OCI-LY7 (cell line): Measurements from ENCODE around the gene PKDCC. TPM values are rescaled to one million over a fixed set of nuclear protein-coding genes. Genes with fewer than 3 reads are reported as not detected.

Experiments
- BruUV-seq: library from RNA; stranded (reverse); fragments of 400-500 nt; replicated peaks from 2 replicates; lab custom pipeline; 2021; lab: Mats Ljungman, UMichigan
- CTCF ChIA-PET: fragments of 300-600 bp; sonication (Branson Sonifier 250); formaldehyde crosslinking; loops from one replicate; lab custom pipeline; 2022; ENCODE audit warnings: antibody characterized with exemption; ENCODE audit not compliant: unreplicated experiment; lab: Charles Lee
- POLR2A ChIA-PET: fragments of 300-600 bp; sonication (Branson Sonifier 250); formaldehyde crosslinking; loops from one replicate; lab custom pipeline; 2022; ENCODE audit warnings: antibody characterized with exemption; lab: Charles Lee
- DNase-seq: peaks from one replicate; pipeline ENCODE4 v3.0.0-alpha.2; 2015; ENCODE audit warnings: low spot score
- H2AFZ ChIP-seq: fragments of 200-600 bp; sonication (generic), shearing (Covaris generic); 2 replicates; pipeline ENCODE4 v1.6.1; 2014; ENCODE audit warnings: mild to moderate bottlenecking, antibody characterized with exemption, low read length, moderate library complexity
- H3K27ac ChIP-seq: fragments of 200-600 bp; sonication (generic); 2 replicates; pipeline ENCODE4 v1.5.1; 2014; ENCODE audit warnings: mixed run types, low read depth, mild to moderate bottlenecking, moderate library complexity, low read length, inconsistent platforms; ENCODE audit not compliant: poor library complexity, severe bottlenecking
- H3K36me3 ChIP-seq: fragments of 200-600 bp; sonication (generic); 2 replicates; pipeline ENCODE4 v1.6.1; 2014; ENCODE audit warnings: mild to moderate bottlenecking, antibody characterized with exemption, low read length, moderate library complexity, mixed read lengths; ENCODE audit not compliant: insufficient read depth
- H3K4me1 ChIP-seq: fragments of 200-600 bp; sonication (generic); 2 replicates; pipeline ENCODE4 v1.5.1; 2014; ENCODE audit warnings: mild to moderate bottlenecking, low read length; ENCODE audit not compliant: insufficient read depth, poor library complexity, severe bottlenecking
- H3K4me2 ChIP-seq: fragments of 200-600 bp; sonication (generic); 2 replicates; pipeline ENCODE4 v1.6.1; 2014; ENCODE audit warnings: mild to moderate bottlenecking, low read length
- H3K4me3 ChIP-seq: fragments of 200-600 bp; sonication (generic); 2 replicates; pipeline ENCODE4 v1.5.1; 2014; ENCODE audit warnings: mild to moderate bottlenecking, low read depth, low read length; ENCODE audit not compliant: poor library complexity, severe bottlenecking
- H3K79me2 ChIP-seq: fragments of 200-600 bp; sonication (generic); 2 replicates; pipeline ENCODE4 v1.6.1; 2016; ENCODE audit warnings: low read depth, mild to moderate bottlenecking, low read length, moderate library complexity, mixed read lengths; ENCODE audit not compliant: insufficient read depth
- H3K9me2 ChIP-seq: fragments of 200-600 bp; sonication (generic); 2 replicates; pipeline ENCODE4 v1.6.1; 2016; ENCODE audit warnings: mild to moderate bottlenecking, low read length, mixed read lengths; ENCODE audit not compliant: insufficient read depth
- H3K9me3 ChIP-seq: fragments of 200-600 bp; sonication (generic); 2 replicates; pipeline ENCODE4 v1.6.1; 2014; ENCODE audit warnings: mild to moderate bottlenecking, mixed run types, low read length, mixed read lengths
- H4K20me1 ChIP-seq: fragments of 200-600 bp; sonication (generic); 2 replicates; pipeline ENCODE4 v1.6.1; 2014; ENCODE audit warnings: mild to moderate bottlenecking, antibody characterized with exemption, low read length, moderate library complexity, mixed read lengths; ENCODE audit not compliant: insufficient read depth
- EZH2phosphoT487 ChIP-seq: fragments of 200-600 bp; sonication (generic); IDR thresholded peaks from 2 replicates; pipeline ENCODE4 v1.6.1; 2018; ENCODE audit warnings: low read depth, borderline replicate concordance, mild to moderate bottlenecking, mixed run types, antibody characterized with exemption, low read length, moderate library complexity, mixed read lengths
- intact Hi-C: fragments of 100-400 bp; cut with micrococcal nuclease; formaldehyde crosslinking; loops from one replicate; pipeline ENCODE4 v1.10.0; 2022; ENCODE audit not compliant: unreplicated experiment
- total RNA-seq, 2 experiments: library from RNA; depleted of rRNA in 1 of 2; stranded (reverse); fragments of >200 nt in 1 of 2; shearing (Covaris generic) in 1 of 2; gene quantifications; 2 replicates each; pipeline ENCODE4 v1.2.3, GENCODE V29; 2014 to 2022
- TF ChIP-seq, protein P1 (sequence below): fragments of 200-600 bp; sonication (generic); conservative IDR thresholded peaks from 2 replicates; pipeline ENCODE4 v1.5.1; 2014; ENCODE audit warnings: mild to moderate bottlenecking, antibody characterized with exemption, low read length, moderate library complexity, mixed read lengths

PKDCC gene
- total RNA-seq, 2 experiments from 2014 or later, result not detected

DNA sequence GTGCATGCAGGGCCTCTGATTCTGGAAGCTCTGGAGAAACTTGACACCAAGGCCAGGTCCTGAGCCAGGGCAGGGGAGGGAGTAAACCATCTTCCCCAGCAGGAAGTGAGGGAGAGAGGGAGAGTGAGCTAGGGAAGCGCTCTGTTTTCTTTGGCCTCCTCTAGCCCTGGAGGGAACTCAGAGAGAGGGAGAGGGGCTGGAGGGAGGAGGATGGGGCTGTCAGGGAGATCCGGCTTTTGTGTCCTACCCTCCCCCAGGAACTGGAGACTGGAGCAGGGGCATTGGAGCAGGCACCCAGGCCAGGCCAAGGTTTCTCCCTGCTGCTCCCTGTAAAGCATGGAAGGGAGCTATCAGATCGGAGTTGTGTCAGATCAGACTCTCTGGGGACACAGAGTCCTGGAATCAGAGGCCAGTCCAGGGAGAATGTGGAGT, 22.7 kb upstream of the PKDCC start:
- no peaks in the 10 kb centered on the region for H3K79me2 ChIP-seq
- TF ChIP-seq EZH2phosphoT487, result no peak
- TF ChIP-seq, protein P1, sequence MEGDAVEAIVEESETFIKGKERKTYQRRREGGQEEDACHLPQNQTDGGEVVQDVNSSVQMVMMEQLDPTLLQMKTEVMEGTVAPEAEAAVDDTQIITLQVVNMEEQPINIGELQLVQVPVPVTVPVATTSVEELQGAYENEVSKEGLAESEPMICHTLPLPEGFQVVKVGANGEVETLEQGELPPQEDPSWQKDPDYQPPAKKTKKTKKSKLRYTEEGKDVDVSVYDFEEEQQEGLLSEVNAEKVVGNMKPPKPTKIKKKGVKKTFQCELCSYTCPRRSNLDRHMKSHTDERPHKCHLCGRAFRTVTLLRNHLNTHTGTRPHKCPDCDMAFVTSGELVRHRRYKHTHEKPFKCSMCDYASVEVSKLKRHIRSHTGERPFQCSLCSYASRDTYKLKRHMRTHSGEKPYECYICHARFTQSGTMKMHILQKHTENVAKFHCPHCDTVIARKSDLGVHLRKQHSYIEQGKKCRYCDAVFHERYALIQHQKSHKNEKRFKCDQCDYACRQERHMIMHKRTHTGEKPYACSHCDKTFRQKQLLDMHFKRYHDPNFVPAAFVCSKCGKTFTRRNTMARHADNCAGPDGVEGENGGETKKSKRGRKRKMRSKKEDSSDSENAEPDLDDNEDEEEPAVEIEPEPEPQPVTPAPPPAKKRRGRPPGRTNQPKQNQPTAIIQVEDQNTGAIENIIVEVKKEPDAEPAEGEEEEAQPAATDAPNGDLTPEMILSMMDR, result no peak
- no peaks in the 10 kb centered on the region for H3K36me3 ChIP-seq
- no peak overlapping the region for H3K4me2 ChIP-seq
- intact Hi-C loops, result no loop called here
- H2AFZ ChIP-seq, result no peak overlapping the region
- H3K9me2 ChIP-seq, result no peaks in the 10 kb centered on the region
- H3K4me3 ChIP-seq, result no peak overlapping the region
- no peaks in the 10 kb centered on the region for H3K4me1 ChIP-seq
- H3K9me3 ChIP-seq, result no peaks in the 10 kb centered on the region
- H3K27ac ChIP-seq, result no peak overlapping the region
- no peaks in the 10 kb centered on the region for H4K20me1 ChIP-seq
- CTCF ChIA-PET, result no interaction called here
- POLR2A ChIA-PET, result no interaction called here
- no TSS peak for BruUV-seq
- DNase-seq, result no peak

DNA sequence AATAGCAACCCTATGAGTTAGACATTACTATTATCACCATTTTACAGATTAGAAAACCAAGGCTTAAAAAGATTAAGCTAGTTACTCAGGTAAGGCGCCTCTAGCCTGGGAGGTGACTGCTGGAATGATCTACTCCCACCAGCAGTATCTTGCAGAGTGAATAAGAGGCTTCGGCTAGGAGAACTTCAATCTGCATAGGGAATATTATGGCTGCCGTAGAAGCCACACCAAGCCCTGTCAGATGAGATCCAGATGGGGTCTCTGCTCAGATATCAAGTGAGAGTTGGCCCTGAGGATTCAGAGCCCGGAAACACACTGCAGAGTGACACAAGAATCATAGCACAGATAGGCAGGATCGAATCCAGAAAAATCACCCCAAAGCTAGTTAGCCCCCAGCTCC, 21.5 kb upstream of the PKDCC start:
- Histone ChIP-seq H3K36me3 (no peaks in the 10 kb centered on the region), H3K79me2 (no peaks in the 10 kb centered on the region), H4K20me1 (no peaks in the 10 kb centered on the region), H2AFZ (no peak overlapping the region), H3K4me2 (no peak overlapping the region), H3K4me3 (no peak overlapping the region), H3K27ac (no peak overlapping the region), H3K9me3 (no peaks in the 10 kb centered on the region), H3K4me1 (no peaks in the 10 kb centered on the region), H3K9me2 (no peaks in the 10 kb centered on the region)
- DNase-seq, result no peak
- ChIA-PET CTCF (no interaction called here), POLR2A (no interaction called here)
- no TSS peak for BruUV-seq
- intact Hi-C loops, result no loop called here
- TF ChIP-seq, protein P1, result no peak
- TF ChIP-seq EZH2phosphoT487, result no peak

DNA sequence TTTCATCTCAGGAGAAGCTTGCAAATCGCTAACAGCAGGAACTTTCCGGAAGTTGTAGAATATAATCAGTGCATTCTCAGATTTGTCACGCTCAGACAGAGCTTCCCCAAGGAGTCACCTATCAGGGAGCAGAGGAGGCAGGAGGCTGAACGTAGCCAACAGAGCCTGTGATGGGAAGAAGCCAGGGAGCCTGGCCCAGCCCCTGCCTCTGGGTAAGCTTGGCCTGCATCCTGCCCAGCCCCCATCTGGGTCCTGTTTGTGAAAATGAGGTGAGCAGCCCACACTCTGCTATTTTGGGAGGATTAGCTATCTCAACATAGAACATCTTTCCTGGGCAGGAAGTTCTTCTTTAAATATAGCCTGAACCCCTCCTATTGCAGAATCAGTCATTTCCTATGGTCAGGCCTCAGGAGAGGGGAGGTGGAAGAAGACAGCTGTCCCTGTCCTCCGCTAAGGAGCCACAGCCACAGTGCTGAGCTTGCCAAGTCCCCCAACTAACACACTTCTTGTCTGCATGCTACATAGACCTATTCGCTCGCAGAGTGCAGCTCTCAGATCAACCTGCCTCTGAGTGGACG, 19.2 kb upstream of the PKDCC start:
- no TSS peak for BruUV-seq
- no peak overlapping the region for H3K4me2 ChIP-seq
- no peaks in the 10 kb centered on the region for H3K9me2 ChIP-seq
- ChIA-PET POLR2A (interaction anchor here (0.6 kb wide), 1 partner anchor 26 kb away, joined by 3 read pairs; no protein-coding TSS in a partner anchor), CTCF (interaction anchor here (0.5 kb wide), 1 partner anchor 489 kb away, joined by 3 read pairs; no protein-coding TSS in a partner anchor)
- H3K4me1 ChIP-seq, result no peaks in the 10 kb centered on the region
- intact Hi-C loops, result no loop called here
- no peaks in the 10 kb centered on the region for H3K36me3 ChIP-seq
- no peak for TF ChIP-seq EZH2phosphoT487
- TF ChIP-seq, protein P1, result no peak
- no peaks in the 10 kb centered on the region for H3K9me3 ChIP-seq
- no peaks in the 10 kb centered on the region for H3K79me2 ChIP-seq
- no peak overlapping the region for H3K4me3 ChIP-seq
- H3K27ac ChIP-seq, result no peak overlapping the region
- no peak overlapping the region for H2AFZ ChIP-seq
- no peaks in the 10 kb centered on the region for H4K20me1 ChIP-seq
- DNase-seq, result no peak
